ENCODE data around the gene DLD. TPM values are rescaled to one million over a fixed set of nuclear protein-coding genes. Genes with fewer than 3 reads are reported as not detected.
"Not testable (repeated sequence)": the region's sequence is repeated elsewhere in the genome, so short reads cannot be mapped to it uniquely, and the experiment has no call there.

DLD gene
- total RNA-seq, 2 experiments from 2014 or later = 121 to 128 TPM

DNA sequence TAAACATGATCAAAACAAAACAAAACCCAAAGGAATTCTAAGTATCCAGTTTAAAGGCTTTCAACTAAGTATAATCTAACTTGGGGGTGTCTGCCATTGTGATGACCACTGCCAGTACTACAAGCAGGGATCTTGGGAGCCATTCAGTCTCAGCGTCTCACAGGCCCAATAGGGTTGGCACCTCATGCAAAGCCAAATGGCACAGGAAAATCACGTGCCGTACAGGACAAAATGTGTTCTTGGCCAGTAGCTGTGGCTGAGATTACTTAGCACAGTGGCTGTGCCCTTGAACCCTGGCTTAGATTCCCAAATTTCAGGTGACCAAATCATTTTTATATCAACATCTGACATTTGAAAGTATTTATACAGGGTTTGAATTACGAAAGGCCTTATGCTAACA is 50.0 kb downstream of the DLD start:
- DNase-seq = no peak
- no peak overlapping the region for H3K4me3 Mint-ChIP-seq
- H3K36me3 Mint-ChIP-seq = no peaks in the 10 kb centered on the region
- no peak overlapping the region for H3K27ac Mint-ChIP-seq
- H3K27me3 Mint-ChIP-seq = no peaks in the 10 kb centered on the region
- no peaks in the 10 kb centered on the region for H3K9me3 Mint-ChIP-seq
- H3K4me1 Mint-ChIP-seq = peaks cover 1% of the 10 kb centered on the region

DNA sequence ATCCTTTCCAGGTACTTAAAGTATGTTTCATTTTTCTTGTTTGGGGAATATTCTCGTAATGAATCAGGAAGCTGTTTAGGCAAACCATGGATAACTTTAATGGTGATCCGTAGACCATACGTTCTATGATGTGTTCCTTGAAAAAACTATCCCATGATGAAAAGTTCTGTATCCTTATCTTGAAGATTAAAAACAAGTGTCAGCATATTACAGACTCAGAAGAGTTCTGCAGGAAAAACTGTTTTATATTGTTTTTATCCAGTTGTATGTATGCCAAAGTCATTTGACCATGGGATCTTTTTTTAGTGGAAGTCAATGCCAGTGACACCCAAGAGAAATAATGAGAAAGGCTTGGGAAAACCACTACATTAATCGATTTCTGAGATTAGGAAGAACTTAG is 52.0 kb downstream of the DLD start:
- Mint-ChIP-seq H3K27me3 (no peaks in the 10 kb centered on the region), H3K36me3 (no peaks in the 10 kb centered on the region), H3K4me1 (peaks cover 1% of the 10 kb centered on the region), H3K4me3 (no peak overlapping the region), H3K9me3 (no peaks in the 10 kb centered on the region), H3K27ac (no peak overlapping the region)
- no peak for DNase-seq

DNA sequence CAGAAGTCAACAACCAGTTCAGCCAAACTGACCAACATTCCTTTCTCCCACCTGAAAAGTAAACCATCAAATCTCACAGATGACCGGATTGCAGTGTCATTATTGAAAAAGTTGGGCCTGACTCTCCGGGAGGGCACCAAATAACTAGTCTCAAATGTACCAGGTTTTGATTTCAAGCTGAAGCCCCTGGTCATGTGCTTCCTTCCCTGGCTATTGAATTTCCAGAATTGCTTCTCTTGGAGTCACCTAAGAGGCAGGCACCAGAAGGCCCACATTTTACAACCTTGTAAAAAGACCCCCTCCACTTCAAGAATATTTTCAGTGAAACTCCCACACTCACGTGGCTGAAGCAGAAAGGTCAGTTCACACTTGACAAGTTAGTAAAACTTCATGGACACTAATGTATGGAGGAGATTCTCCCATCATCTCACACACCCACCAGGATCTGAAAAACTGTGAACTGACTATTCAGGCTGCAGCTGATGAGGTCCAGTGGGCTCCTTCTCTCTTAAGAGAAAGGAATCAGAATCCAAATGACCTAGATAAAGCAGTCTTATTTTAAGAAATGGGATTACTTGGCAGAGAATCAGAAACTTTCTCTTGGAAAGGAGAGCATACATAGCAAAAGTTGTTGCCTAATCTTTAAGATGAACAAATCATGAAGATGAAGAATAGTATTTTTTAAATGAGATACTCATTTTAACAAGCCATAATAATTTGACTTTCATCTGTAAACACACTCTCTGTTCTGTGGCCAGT is 53.6 kb downstream of the DLD start:
- no peak overlapping the region for H3K4me3 Mint-ChIP-seq

DNA sequence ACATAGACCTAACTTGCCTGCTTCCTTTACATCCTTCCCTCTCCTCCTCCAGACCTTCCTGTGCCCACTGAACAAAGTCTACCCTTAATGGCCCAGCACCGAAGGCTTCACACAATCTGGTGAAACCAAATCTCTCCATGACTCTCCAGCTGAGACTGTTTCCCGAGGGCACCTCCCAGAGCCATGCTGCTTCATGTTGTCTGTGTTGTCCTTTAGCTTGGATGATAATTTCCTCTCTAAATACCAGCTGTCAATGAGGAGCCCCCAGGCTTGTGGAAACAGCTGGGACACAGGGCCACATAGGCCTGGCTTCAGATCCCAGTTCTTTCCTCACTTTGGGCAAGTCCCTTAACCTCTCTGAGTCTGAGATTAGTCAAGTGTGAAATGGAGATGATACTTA is 54.3 kb downstream of the DLD start:
- Mint-ChIP-seq H3K27ac (no peak overlapping the region), H3K4me3 (no peak overlapping the region), H3K4me1 (peaks cover 1% of the 10 kb centered on the region), H3K27me3 (no peaks in the 10 kb centered on the region), H3K9me3 (no peaks in the 10 kb centered on the region), H3K36me3 (no peaks in the 10 kb centered on the region)
- no peak for DNase-seq

More for the DNA sequence above, 53.6 kb downstream of the DLD start:
- H3K27ac Mint-ChIP-seq = no peak overlapping the region
- DNase-seq = no peak
- H3K4me1 Mint-ChIP-seq = peaks cover 1% of the 10 kb centered on the region
- H3K36me3 Mint-ChIP-seq = no peaks in the 10 kb centered on the region
- H3K9me3 Mint-ChIP-seq = no peaks in the 10 kb centered on the region
- no peaks in the 10 kb centered on the region for H3K27me3 Mint-ChIP-seq

DNA sequence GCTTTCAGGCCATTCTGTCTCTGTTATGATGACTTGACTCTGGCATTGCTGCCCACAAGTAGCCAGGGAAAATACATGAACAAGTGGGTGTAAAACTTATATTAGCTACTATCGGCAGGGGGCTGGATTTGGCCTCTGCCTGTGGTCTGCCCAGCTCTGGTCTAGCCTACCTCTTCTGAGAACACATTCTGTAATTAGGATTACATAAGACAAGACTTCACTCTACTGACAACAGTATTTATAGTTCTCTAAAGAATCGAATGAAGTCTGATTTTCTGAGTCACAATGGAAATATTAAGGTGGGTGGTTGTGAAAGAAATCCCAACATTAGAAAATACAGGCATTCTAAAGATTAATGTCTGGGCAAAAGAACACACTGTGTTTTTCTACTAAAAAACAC is 55.5 kb downstream of the DLD start:
- Mint-ChIP-seq H3K27me3 (no peaks in the 10 kb centered on the region), H3K36me3 (no peaks in the 10 kb centered on the region), H3K4me1 (peaks cover 1% of the 10 kb centered on the region), H3K9me3 (no peaks in the 10 kb centered on the region), H3K27ac (no peak overlapping the region), H3K4me3 (no peak overlapping the region)
- no peak for DNase-seq

DNA sequence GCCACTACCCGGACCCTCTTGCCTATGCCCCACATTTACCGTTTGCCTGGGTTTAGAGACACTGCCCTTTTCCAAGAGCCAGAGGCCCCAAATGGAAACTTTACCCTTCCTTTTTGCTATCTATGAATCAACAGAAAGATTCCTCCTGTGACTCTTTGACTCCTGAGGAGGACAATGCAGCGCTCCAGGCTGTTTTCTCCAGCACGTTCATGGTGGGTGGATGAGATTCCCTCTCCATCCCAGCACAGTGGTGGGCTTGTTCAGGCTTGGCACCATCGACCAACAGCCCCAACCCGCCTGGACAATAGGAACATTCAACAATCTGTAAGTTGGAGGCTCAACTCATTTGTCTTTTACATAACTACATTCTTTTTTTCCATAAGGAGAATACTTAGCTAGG is 55.9 kb downstream of the DLD start:
- no peak for DNase-seq
- no peak overlapping the region for H3K4me3 Mint-ChIP-seq
- peaks cover 1% of the 10 kb centered on the region for H3K4me1 Mint-ChIP-seq
- H3K27ac Mint-ChIP-seq = no peak overlapping the region
- H3K9me3 Mint-ChIP-seq = no peaks in the 10 kb centered on the region
- no peaks in the 10 kb centered on the region for H3K27me3 Mint-ChIP-seq
- no peaks in the 10 kb centered on the region for H3K36me3 Mint-ChIP-seq

DNA sequence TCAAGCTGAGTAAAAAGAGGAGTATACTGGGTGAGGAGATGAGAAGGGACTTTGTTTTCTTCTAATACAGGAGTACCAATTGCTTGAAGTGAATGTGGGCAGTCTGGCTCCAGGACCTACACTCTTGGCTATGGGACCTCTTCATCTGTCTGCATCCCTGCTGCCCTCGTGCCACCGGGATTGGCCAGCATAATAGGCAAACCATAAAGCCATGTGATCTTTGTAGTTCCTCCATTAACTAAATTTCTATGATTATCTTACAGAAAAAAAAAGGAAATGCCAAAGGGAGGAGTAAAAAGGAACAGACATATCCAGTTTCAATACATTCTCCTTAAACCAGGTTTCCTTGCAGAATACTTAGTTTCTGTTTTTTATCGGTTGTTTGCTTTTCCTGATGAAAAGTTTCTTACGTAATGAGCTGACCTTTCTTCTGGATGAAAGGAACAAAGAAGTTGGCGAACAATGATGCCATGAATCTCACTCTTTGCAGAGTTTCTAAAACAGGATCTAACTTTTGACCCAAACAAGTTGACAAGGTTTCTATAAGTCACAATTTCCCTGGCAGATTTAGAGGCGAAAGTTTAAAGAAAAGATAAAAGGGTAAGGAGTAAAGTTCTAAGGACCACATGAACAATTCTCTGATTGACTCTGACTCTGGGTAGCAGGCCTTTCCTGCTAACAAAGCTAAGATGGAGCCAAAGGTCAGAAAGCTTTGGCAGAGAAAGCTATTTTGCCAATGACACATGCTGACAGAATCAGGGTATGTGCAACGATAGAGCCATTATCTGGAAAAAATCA is 57.9 kb downstream of the DLD start:
- Mint-ChIP-seq H3K4me1 (no peaks in the 10 kb centered on the region), H3K9me3 (no peaks in the 10 kb centered on the region), H3K4me3 (no peak overlapping the region), H3K27me3 (no peaks in the 10 kb centered on the region), H3K27ac (no peak overlapping the region), H3K36me3 (no peaks in the 10 kb centered on the region)
- no peak for DNase-seq

DNA sequence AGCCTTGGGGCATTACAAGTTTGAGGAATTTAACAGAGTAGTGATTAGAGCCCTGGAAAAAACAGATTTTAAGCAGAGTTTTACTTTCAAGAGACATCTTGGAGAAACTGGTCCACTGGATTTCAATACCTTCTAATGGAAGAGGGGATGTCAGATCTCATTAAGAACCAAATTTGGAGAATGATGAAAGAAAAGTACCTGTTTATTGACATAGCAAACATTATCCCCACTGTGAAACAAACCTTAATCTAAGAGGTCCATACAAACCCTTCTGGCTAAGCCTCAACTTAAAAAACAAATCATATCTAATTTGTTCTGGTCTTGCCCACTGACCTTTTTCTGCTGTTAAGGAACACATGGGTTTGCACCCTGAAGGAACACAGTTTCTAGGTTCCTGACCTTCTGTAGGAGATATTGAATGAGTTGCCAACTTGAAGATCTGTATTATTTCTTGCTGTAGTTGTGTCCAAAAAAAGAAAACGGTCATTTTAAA is 58.5 kb downstream of the DLD start:
- Mint-ChIP-seq H3K4me1 (no peaks in the 10 kb centered on the region), H3K4me3 (no peak overlapping the region), H3K9me3 (no peaks in the 10 kb centered on the region)

DNA sequence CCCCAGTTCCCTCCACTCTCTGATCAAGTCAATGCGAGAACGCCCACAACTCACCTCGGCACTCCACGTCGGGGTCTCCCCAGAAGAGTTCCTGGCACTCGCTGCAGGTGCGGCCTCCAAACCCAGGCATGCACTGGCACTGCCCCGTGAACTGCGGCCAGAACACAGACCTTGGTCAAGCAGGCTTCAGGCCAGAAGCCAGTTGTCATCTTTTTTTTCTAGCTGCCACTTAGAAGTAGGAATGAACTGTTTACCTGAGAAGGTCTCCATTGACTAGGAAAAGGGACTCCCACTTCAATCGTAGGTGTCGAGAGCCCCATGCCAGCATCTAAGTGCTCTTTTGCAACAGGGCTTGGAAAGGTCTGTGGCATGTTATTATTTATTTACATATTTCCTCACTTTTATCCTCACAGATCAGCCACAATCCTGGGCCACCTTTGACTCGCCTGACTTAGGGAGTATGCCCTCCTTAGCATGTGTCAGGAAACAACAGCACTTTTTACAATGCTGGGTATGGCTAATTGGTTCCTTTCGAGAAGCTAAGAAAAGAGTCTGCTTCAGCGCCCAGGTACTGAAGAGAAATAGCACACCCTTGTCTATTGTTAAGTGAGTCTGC is 60.3 kb downstream of the DLD start:
- Mint-ChIP-seq H3K27ac (no peak overlapping the region), H3K4me3 (no peak overlapping the region), H3K4me1 (no peaks in the 10 kb centered on the region), H3K9me3 (no peaks in the 10 kb centered on the region), H3K36me3 (no peaks in the 10 kb centered on the region), H3K27me3 (peaks cover under 1% of the 10 kb centered on the region)
- DNase-seq = no peak

More for the DNA sequence above, 58.5 kb downstream of the DLD start:
- Mint-ChIP-seq H3K36me3 (no peaks in the 10 kb centered on the region), H3K27me3 (no peaks in the 10 kb centered on the region), H3K27ac (no peak overlapping the region)
- no peak for DNase-seq

DNA sequence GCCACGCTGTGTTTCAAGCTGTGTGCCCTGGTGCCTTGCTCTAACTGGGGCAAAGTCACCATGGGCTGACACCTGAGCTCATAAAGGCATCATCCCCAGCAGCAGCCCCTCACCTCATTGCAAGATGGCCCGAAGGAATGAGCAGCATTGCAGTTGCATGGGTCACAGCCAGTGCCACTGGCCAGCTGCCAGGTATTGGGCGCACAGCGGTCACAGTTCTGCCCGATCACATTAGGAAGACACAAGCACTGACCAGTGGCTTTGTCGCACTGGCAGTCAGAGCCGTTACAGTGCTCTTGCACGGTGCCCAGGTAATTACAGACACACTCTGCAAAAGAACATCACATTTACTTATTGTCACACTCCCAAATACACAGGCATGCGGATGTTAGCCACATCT is 60.9 kb downstream of the DLD start:
- no peak for DNase-seq
- no peak overlapping the region for H3K27ac Mint-ChIP-seq
- no peaks in the 10 kb centered on the region for H3K36me3 Mint-ChIP-seq
- no peaks in the 10 kb centered on the region for H3K4me1 Mint-ChIP-seq
- H3K27me3 Mint-ChIP-seq = peaks cover 4% of the 10 kb centered on the region
- no peak overlapping the region for H3K4me3 Mint-ChIP-seq
- no peaks in the 10 kb centered on the region for H3K9me3 Mint-ChIP-seq

DNA sequence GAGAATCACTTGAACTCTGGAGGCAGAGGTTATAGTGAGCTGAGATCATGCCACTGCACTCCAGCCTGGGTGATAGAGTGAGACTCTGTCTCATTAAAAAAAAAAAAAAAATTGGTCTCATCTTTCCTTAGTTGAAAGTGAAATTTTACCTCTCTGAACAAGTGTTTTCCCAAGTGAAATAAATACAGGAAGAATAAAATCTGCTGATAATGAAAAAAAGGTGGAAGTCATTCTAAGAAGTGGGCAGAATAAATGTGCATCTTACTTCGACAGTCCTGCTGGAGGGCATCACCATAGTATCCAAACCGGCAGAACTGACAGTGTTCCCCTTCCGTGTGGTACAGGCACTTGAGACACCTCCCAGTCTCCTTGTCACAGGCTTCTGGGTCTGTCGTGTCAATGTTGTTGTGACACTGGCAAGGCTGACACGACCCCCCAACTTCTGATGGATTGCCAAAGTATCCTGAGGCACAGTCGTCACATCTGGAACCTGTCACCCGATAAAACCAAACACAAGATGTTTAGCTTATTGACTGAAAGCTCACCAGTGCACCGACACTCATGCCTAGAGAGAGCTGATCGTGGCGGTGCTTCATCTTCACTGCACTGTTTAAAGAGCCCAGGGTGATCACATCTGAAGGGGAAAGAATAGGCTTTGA is 62.4 kb downstream of the DLD start:
- Mint-ChIP-seq H3K4me3 (no peak overlapping the region), H3K27ac (no peak overlapping the region), H3K9me3 (no peaks in the 10 kb centered on the region), H3K36me3 (no peaks in the 10 kb centered on the region), H3K4me1 (no peaks in the 10 kb centered on the region), H3K27me3 (peaks cover 9% of the 10 kb centered on the region)
- DNase-seq = no peak

DNA sequence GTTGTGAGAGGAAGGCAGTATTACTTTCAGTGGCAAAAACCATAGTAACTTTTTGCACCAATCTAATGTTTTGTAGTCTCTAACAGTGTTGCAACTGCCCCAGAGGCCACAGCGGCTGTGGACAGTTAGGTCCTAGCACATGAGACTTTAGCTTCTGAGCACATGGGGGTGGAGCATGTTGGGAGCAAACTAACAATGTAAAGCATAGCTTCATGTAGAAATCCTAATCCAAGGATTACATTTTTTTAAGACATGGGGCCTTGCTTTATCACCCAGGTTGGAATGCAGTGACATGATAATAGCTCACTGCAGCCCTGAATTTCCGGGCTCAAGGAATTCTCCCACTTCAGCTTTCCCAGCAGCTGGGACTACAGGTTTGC is 62.9 kb downstream of the DLD start:
- Mint-ChIP-seq H3K27ac (no peak overlapping the region), H3K9me3 (no peaks in the 10 kb centered on the region), H3K4me3 (no peak overlapping the region), H3K27me3 (peaks cover 12% of the 10 kb centered on the region), H3K4me1 (no peaks in the 10 kb centered on the region), H3K36me3 (no peaks in the 10 kb centered on the region)
- no peak for DNase-seq

DNA sequence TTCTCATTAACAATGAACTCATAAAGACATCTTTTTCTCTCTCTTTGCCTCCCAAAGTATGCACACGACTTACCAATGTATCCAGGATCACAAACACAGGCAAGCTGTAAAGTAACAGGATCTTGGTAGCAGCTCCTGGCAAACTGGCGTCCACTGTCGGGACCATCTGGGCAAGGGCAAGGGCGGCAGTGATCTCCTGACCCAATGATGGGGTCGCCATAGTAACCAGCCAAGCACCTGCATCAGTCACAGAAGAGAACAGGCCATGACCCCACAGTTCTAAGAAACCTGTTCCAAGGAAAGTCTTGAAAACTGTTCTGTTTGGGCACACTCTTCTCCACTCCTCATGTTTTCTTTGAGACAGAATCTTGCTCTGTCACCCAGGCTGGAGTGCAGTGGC is 64.4 kb downstream of the DLD start:
- Mint-ChIP-seq H3K4me3 (no peak overlapping the region), H3K4me1 (no peaks in the 10 kb centered on the region), H3K27me3 (peaks cover 16% of the 10 kb centered on the region), H3K27ac (no peak overlapping the region), H3K36me3 (no peaks in the 10 kb centered on the region), H3K9me3 (no peaks in the 10 kb centered on the region)
- DNase-seq = no peak

DNA sequence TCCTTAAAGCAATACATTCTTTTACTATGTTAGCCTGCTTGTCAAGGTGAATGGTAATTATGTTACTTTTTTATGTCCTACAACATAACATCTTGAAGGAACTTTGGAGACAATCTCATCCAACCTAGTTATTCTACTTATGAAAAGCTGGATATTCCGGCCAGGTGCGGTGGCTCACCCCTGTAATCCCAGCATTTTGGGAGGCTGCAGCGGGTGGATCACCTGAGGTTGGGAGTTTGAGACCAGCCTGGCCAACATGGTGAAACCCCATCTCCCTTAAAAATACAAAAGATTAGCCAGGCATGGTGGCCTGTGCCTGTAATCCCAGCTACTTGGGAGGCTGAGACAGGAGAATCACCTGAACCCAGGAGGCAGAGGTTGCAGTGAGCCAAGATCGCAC is 66.0 kb downstream of the DLD start:
- DNase-seq, H3K4me1 Mint-ChIP-seq, H3K9me3 Mint-ChIP-seq, H3K4me3 Mint-ChIP-seq, H3K27ac Mint-ChIP-seq, H3K36me3 Mint-ChIP-seq: not testable (repeated sequence)
- H3K27me3 Mint-ChIP-seq = peaks cover 16% of the 10 kb centered on the region

DNA sequence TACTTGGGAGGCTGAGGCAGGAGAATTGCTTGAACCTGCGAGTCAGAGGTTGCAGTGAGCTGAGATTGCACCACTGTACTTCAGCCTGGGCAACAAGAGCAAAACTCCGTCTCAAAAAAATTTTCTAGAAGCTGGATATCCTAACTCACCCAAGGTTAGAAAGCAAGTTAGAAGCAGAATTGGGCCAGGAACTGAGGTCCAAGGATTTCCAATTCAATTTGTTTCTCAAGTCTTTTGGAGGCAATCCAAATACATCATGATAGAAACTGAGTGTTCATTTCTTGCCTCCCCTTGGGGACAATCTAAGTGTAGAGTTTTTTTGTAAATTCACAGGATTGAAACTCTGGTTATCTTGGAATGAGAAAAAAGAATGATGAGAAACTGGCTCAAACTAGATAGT is 66.5 kb downstream of the DLD start:
- Mint-ChIP-seq H3K9me3 (no peaks in the 10 kb centered on the region), H3K4me3 (no peak overlapping the region), H3K27me3 (peaks cover 16% of the 10 kb centered on the region), H3K36me3 (no peaks in the 10 kb centered on the region), H3K4me1 (no peaks in the 10 kb centered on the region), H3K27ac (no peak overlapping the region)
- no peak for DNase-seq
